Urinary bladder (tissue), 4 donors: ENCODE results near the gene MYRIP. TPM values are rescaled to one million over a fixed set of nuclear protein-coding genes. Genes with fewer than 3 reads are reported as not detected.
A peak's percentile ranks its signal among the peaks of the same experiment; 100 is the strongest.

ENCODE experiments used
- DNase-seq: peaks from one replicate; pipeline ENCODE4 v3.0.0-alpha.2; 2015; ENCODE audit errors: extremely low spot score
- H3K27ac ChIP-seq: one replicate; pipeline ENCODE4 v1.5.1; 2013; ENCODE audit warnings: low read depth, mild to moderate bottlenecking, moderate library complexity
- H3K36me3 ChIP-seq: one replicate; pipeline ENCODE4 v1.6.1; 2013; ENCODE audit warnings: mild to moderate bottlenecking, moderate library complexity; ENCODE audit not compliant: insufficient read depth
- H3K4me1 ChIP-seq: one replicate; pipeline ENCODE4 v1.6.1; 2013; ENCODE audit warnings: mild to moderate bottlenecking, moderate library complexity; ENCODE audit not compliant: insufficient read depth
- H3K4me3 ChIP-seq: one replicate; pipeline ENCODE4 v1.5.1; 2013; ENCODE audit warnings: low read depth, low read length
- WGBS: extraction: QIAGEN DNeasy Blood & Tissue Kit; methylation state at CpG from one replicate; pipeline ENCODE4 v1.1.7; 2013; 5-methylcytosine and 5-hydroxymethylcytosine counted together
- polyA plus RNA-seq: library from polyadenylated mRNA; stranded (reverse); fragments of 200-250 nt; gene quantifications from one replicate; pipeline ENCODE4 v1.2.3, GENCODE V29; 2013
- total RNA-seq: library from RNA; depleted of rRNA; stranded (reverse); fragments of >200 nt; gene quantifications from one replicate; pipeline ENCODE4 v1.2.3, GENCODE V29; 2014
- donor health status: healthy with polysubstance abuse.
- donor health status: healthy.

The MYRIP gene
- total and polyA plus RNA-seq, 2 donors, result 2.9 to 4.4 TPM

DNA sequence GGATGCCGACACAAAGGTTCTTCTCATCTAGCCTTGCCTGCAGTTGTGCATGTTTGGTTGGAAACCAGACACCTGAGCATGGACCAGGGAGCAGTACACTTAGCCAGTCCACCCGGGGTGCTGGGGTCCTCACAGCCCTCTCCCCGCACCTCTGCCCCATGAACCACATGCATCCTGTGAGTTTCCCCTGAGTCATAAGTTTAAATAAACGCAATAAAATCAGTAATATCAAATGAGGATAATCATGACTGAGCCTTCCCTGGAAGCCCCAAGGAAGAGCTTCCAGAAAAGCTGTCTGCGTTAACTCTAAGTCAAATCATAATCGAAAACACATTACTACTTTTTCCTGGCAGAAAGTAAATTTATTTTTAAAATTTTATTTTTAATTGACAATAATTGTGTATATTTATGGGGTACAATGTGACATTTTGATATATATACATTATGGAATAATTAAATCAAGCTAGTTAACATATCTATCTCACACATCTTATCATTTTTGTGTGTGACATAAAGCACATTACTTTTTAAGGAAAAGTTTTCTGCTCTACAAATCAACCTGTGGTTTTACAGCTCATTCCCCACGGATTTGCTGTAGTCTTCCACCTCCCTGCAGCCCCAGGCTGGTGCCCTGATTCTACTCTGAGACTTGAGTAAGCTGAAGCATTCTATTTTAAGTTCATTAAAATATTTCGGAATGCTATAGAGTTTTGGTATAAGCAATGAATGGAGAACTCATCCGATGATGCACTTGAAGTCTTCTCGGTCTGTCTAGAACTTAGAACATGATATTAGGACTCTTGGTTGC lies 334.1 kb downstream of the MYRIP start:
- Histone ChIP-seq H3K27ac (no peak overlapping the region), H3K4me1 (no peaks in the 10 kb centered on the region), H3K36me3 (no peaks in the 10 kb centered on the region), H3K4me3 (no peak overlapping the region)
- 71% methylated on average over 10 of the region's 10 CpGs for WGBS
- no peak for DNase-seq

DNA sequence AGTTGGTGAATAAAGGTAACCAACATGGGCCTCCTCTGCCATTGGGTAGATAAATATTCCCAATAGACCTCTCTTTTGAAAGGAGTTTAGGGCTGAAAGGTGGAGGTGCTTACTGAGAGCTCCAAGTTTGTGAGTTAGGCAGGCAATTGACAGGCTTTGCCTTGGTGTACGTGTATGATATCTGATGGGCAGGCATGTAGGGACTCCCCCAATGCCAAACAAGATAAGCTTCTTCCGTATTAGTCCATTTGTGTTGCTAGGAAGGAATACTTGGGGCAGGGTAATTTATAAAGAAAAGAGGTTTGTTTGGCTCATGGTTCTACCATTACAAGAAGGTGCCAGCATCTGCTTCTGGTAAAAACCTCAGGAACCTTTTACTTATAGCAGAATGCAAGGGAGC lies 339.4 kb downstream of the MYRIP start:
- 65% methylated on average over 2 of the region's 2 CpGs for WGBS
- Histone ChIP-seq H3K36me3 (peaks cover 1% of the 10 kb centered on the region), H3K27ac (no peak overlapping the region), H3K4me1 (no peaks in the 10 kb centered on the region), H3K4me3 (no peak overlapping the region)
- DNase-seq, result no peak

DNA sequence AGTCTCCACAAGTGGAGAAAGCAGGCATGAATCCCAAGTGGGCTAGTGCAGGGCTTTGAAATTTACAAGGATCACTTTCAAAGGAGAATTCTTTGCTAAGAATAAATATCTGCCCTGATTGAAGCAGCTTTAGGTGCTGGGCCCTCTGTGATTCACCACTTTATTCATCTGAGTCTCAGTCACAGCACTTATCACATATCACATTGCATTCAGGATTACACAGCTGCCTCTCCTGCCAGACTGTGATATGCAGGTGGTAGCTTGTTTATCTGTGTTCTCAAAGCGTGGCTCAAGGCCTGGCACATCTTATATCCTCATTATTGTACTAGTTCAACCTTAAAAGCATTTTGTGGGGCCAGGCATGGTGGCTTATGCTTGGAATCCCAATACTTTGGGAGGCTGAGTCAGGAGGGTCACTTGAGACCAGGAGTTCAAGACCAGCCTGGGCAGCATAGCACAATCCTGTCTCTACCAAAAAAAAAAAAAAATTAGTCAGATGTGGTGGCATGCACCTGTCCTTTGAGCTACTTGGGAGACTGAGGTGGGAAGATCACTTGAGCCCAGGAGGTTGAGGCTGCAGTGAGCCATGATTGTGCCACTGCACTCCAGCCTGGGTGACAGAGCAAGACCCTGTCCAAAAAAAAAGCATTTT lies 343.2 kb downstream of the MYRIP start:
- no peak overlapping the region for H3K4me3 ChIP-seq
- no peaks in the 10 kb centered on the region for H3K4me1 ChIP-seq
- H3K27ac ChIP-seq, result no peak overlapping the region
- DNase-seq, result no peak
- H3K36me3 ChIP-seq, result peaks cover 1% of the 10 kb centered on the region
- 47% methylated on average over 1 of the region's 1 CpG for WGBS

DNA sequence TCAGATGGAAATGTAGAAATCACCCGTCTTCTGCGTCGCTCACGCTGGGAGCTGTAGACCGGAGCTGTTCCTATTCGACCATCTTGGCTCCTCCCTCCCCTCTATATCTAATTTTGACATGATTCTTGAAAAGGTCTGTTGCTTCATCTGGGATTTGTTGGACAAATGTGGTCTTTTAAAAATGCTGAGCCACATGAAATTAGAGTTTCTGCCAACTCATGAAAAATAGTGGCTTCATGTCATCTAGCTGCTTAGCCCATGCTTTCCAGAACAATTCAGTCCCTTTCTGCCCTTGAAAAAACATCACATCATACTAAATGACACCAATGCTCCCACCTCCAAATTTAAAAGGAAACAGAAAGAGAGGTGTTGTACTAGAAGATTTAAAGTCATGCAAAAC lies 351.5 kb downstream of the MYRIP start:
- H3K4me1 ChIP-seq, result no peaks in the 10 kb centered on the region
- no peak for DNase-seq
- no peaks in the 10 kb centered on the region for H3K36me3 ChIP-seq
- 94% methylated on average over 6 of the region's 6 CpGs for WGBS
- no peak overlapping the region for H3K4me3 ChIP-seq
- H3K27ac ChIP-seq, result no peak overlapping the region

DNA sequence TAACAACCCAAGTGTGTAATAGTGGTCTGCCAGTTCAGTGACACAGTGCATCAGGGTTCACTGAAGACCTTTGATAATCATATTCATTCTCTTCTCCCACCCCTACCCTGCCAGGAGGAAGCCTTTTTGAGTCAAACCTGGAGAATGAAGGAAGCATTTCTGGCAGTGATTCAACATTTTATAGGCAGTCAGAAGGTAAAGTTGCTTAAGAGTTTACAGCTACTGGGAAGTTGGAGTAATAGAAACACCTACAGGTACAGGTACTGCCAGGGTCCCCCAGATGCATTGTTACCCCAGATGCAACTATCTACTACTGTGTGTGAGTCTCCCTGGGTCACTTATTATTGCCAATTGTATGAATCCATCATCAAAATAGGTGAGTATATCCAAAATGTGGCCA lies 353.2 kb downstream of the MYRIP start:
- no peaks in the 10 kb centered on the region for H3K36me3 ChIP-seq
- H3K4me1 ChIP-seq, result no peaks in the 10 kb centered on the region
- DNase-seq, result no peak
- H3K4me3 ChIP-seq, result no peak overlapping the region
- no peak overlapping the region for H3K27ac ChIP-seq

DNA sequence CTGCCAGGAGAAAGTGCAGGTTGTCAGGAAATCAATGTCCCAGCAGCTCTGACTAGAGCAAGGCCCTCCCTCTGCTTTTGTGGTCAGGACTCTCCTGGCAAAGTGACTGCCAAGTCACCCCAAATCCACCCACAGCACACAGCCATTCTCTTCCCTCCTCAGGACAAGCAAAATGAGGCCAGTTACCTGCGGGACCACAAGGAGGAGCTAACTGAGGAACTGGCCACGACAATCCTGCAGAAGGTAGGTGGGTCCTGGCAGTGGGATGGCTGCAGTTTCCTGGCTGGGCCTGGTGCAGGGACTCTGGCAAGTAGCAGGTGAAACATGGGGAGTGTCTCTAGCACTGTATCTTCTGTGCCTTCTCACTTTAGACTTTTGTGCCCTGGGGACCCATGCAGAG lies 357.6 kb downstream of the MYRIP start:
- no peak for DNase-seq
- Histone ChIP-seq H3K4me3 (no peak overlapping the region), H3K36me3 (no peaks in the 10 kb centered on the region), H3K27ac (no peak overlapping the region), H3K4me1 (no peaks in the 10 kb centered on the region)
- WGBS, result 38% methylated on average over 2 of the region's 2 CpGs

DNA sequence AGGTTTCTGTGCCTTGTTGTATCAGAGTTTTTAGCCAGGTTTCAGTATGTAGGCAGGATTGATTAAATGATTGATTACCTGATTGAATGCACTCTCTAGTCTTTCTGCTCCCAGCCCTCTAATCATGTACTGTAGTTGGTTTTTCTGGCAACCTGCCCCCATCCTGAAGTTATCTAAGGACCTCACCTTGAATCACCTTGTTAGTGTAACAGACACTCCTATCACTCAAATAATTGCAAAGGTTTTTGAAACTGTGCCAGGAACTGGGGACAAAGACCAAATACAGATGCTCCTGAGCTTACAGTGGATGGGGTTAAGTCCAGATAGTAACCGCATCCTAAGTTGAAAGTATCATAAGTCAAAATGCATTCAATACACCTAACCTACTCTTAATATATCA lies 358.5 kb downstream of the MYRIP start:
- Histone ChIP-seq H3K4me3 (no peak overlapping the region), H3K4me1 (no peaks in the 10 kb centered on the region), H3K36me3 (no peaks in the 10 kb centered on the region), H3K27ac (no peak overlapping the region)
- no peak for DNase-seq
- 76% methylated on average over 1 of the region's 1 CpG for WGBS

DNA sequence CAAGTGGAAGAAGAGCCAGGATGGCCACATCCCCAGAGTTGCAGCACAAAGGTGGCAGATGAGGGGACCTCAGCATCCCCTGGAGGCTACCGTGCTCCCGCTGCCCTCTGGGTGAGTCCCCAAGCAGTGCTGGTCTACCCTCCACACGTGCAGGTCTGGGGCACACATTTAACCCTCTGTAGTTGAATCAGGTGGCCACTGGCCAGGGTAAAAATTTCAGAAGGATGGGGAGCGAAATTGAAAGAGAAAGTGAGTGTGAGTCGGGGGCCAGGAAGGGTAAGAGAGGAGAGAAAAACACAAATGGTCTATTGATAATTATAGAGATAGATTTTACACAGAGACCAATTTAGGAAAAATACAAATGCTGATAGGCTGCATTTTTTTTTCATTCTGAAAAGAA lies 360.6 kb downstream of the MYRIP start:
- no peaks in the 10 kb centered on the region for H3K36me3 ChIP-seq
- no peak overlapping the region for H3K27ac ChIP-seq
- DNase-seq, result no peak
- WGBS, result 75% methylated on average over 5 of the region's 5 CpGs
- no peaks in the 10 kb centered on the region for H3K4me1 ChIP-seq
- H3K4me3 ChIP-seq, result no peak overlapping the region

DNA sequence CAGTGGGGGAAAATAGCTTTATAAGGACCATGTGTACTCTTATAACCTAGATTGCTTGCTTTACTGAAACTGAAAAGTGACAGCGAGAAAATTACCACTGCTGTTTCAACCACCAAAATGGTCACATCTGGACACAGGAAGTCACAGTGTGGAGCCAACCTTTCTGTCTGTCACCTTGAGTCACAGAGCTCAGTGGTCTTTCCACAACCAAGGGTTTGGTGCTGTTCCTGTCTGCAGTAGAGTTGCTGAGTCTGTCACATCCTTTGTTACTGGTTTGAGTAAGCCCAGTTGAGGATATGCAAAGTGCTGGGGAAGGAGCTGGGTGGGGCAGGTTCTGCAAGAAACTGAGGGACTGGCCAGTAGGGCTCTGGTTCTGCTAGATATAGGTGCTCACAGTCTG lies 361.0 kb downstream of the MYRIP start:
- DNase-seq, result no peak
- no peak overlapping the region for H3K27ac ChIP-seq
- H3K36me3 ChIP-seq, result no peaks in the 10 kb centered on the region
- WGBS, result 92% methylated on average over 1 of the region's 1 CpG
- no peak overlapping the region for H3K4me3 ChIP-seq
- H3K4me1 ChIP-seq, result no peaks in the 10 kb centered on the region

DNA sequence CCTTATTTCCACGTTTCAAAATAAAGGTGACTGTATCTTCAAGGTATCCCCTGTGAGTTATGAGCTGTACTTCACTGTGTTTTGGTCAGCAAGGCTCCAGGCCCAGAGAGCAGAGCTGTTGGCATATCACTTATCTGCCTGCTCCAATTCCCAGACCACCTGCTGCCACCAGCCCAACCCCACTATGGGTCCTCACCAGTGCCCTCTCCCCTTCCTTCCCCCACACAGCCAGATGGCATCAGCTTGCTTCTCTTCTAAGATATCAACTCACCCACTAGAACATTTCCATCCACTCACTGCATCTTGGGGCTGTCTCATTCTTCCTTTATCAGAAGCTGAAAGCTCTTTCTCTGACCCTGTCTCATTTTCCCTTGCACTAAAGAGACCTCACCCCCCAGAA lies 363.2 kb downstream of the MYRIP start:
- Histone ChIP-seq H3K4me1 (no peaks in the 10 kb centered on the region), H3K36me3 (no peaks in the 10 kb centered on the region), H3K27ac (no peak overlapping the region), H3K4me3 (no peak overlapping the region)
- 77% methylated on average over 1 of the region's 1 CpG for WGBS
- no peak for DNase-seq

DNA sequence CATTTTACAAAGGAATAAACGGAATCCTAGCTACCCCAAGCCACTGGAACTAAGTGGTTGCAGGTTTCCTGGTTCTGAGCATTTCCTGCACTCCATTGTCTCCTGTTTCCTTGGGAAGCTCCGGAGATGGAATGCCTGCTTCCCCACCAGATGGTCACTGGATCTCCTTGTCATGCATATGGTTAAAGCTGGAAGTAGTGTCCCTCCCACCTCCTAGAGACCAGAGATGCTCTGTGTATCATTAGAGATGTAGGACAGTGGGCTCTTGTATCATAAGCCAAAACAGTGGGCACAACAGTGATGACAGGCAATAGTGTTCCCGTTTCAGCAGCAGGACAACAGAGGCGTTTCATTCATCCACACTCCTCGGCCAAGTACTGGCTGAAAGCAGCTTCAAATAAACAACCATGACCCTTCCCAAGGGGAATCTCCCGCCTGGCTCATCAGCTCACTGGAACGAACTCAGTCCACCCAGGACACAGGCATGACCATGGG lies 363.9 kb downstream of the MYRIP start:
- DNase-seq, result no peak
- Histone ChIP-seq H3K27ac (no peak overlapping the region), H3K36me3 (no peaks in the 10 kb centered on the region), H3K4me3 (no peak overlapping the region), H3K4me1 (no peaks in the 10 kb centered on the region)
- 34% methylated on average over 7 of the region's 7 CpGs for WGBS

DNA sequence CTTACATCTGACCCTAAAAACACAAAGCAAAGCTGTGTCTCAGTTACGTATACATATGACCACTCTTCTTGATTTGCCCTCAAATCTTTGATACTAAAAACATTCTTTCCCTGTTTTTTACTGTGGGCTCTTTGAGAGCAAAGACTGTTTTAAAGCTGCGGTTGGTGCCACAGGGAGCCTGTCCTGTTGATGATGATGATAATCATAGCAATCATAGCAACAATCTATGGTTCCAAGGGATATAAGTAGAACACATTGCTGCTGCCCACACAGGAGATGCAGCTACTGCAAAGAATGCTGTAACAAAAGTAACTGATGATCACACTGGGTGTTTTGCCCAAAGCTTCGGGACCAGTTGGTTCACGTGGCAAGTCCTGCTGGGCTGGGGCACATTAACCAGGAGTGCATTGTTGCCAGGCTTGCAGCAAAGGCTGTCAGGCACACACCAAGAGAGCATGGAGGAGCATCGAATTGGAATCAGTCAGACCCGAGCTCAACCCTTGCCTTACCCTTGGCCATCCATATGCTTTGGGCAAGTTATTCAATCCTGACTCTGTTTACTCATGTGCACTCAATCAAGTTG lies 368.7 kb downstream of the MYRIP start:
- whole genome bisulfite sequencing, result 78% methylated on average over 6 of the region's 6 CpGs
- DNase-seq, result no peak
- no peak overlapping the region for H3K4me3 ChIP-seq
- no peak overlapping the region for H3K27ac ChIP-seq
- H3K4me1 ChIP-seq, result no peaks in the 10 kb centered on the region
- H3K36me3 ChIP-seq, result no peaks in the 10 kb centered on the region

DNA sequence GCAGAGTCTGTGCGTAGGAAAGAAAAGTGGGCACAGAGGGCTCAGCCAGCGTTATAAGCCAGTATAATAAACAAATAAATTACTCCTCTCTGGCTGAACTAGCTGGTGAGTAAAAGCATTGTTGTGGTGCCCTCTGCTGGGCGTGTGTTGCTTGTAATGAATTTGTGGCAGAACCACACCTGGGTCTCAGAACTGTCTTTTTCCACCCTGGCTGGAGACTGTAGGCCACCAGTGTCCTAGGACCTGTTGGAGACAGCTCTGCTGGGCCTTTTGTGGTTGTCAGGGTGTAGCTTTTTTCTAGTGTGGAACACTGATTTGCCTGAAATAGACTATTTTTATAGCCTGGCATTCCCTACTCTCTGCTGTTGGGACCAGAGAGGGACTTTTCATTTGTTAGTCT lies 369.6 kb downstream of the MYRIP start:
- Histone ChIP-seq H3K4me1 (no peaks in the 10 kb centered on the region), H3K4me3 (no peak overlapping the region), H3K27ac (no peak overlapping the region), H3K36me3 (no peaks in the 10 kb centered on the region)
- 6% methylated on average over 3 of the region's 3 CpGs for WGBS
- peak; percentile 36 for DNase-seq

DNA sequence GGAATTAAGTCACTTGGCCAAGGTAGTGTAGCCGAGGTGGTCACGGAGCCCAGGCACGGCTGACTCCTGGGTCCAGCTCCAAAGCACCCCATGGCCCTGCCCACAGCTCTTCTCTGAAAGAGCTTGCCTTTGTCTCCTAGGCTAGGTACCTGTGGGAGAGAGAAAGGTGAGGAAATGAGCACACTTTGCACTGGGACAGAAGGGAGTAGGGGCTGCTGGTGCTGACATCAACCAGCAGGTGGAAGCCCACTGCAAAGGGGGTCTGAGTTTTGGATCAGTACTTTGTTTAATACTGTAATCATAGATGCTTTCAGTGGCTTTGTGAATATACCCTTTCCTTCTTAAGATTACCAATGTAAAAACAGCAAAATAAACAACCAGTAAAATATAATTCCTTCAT lies 371.8 kb downstream of the MYRIP start:
- no peaks in the 10 kb centered on the region for H3K36me3 ChIP-seq
- 80% methylated on average over 3 of the region's 3 CpGs for WGBS
- no peak overlapping the region for H3K4me3 ChIP-seq
- no peaks in the 10 kb centered on the region for H3K4me1 ChIP-seq
- H3K27ac ChIP-seq, result no peak overlapping the region
- DNase-seq, result no peak
